Left renal pelvis (tissue), 4 donors: ENCODE results near the gene TNRC18. TPM values are rescaled to one million over a fixed set of nuclear protein-coding genes. Genes with fewer than 3 reads are reported as not detected.
"Not testable (repeated sequence)": the region's sequence is repeated elsewhere in the genome, so short reads cannot be mapped to it uniquely, and the experiment has no call there.

Source experiments
- DNase-seq, 4 donors: peaks; one replicate each; pipeline ENCODE4 v3.0.0-alpha.2; 2013; ENCODE audit warnings: low read depth in 4 of 4, low spot score in 3 of 4
- polyA plus RNA-seq, 4 donors: library from polyadenylated mRNA; unstranded; fragments of 120-200 nt; gene quantifications; one replicate each; pipeline ENCODE4 v1.2.1, GENCODE V29; 2013; ENCODE audit not compliant: insufficient read length in 4 of 4

The TNRC18 gene
- 100 to 1,000 TPM in 2 of 4 donors, 10 to 100 TPM in 2; 80.0 to 142 (median 103) TPM for polyA plus RNA-seq

DNA sequence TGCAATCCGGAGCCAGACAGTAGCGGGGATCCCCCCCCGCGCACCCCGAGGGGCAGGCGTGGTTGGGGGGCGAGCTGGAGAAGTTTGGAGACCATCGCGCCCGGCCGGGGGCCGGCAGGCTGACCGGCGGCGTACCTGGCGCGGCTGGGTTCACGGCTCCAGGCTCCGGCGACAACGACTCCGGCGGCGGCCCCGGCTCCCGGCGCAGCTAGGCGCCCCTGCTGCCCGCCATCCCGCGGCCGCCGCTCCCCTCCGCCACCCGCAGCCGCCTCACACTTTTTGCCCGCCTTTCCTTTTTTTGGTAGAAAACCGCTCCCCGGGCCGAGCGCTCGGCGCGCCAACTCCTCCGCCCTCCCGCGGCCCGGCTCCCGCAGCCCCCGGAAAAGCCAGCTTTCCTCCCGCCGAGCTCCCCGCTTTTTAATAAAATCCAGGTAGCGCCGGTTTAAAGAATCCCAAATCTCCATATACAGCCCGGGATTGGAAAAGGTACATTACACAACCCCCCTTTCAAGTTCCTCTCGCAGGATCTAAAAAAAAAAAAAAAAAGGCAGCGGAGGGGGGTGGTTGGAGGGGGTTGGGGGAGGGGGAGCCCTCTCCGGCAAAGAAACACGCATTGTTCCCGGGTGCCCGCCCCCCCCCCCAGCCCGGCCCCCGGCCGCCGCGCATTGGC is at the start of gene TNRC18:
TNRC18 (minus strand) TSS at position 529 of the 670 bp plus-strand sequence. CDS start 2,588 bp downstream, outside the sequence.
- DNase-seq = no peak

- no peak for DNase-seq
Observed at GRCh38 chr7:5472432-5473315, 49.0 kb upstream of the TNRC18 start.

GRCh38 chr7:5471623-5472022 is 48.0 kb upstream of the TNRC18 start:
- DNase-seq = not testable (repeated sequence)

DNA sequence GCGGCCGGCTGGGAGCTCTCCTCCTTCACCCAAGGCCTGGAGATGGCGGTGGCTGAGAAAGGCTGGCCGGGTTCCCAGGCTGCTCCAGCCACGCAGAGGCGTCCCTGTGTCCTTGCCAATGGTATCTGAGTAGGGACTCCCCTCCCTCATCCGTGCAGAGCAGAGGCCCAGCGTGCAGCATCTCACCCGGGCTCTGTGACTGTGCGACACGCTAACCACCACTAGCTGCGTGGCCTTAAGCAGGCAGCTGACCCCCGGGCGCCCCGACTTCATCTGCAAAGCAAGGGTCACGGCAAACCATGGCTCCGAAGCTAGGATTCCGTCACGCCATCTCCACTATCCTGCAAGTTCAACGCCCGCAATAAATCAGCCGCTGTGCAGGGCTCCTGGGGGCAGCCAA is 47.2 kb upstream of the TNRC18 start:
- DNase-seq = no peak

DNA sequence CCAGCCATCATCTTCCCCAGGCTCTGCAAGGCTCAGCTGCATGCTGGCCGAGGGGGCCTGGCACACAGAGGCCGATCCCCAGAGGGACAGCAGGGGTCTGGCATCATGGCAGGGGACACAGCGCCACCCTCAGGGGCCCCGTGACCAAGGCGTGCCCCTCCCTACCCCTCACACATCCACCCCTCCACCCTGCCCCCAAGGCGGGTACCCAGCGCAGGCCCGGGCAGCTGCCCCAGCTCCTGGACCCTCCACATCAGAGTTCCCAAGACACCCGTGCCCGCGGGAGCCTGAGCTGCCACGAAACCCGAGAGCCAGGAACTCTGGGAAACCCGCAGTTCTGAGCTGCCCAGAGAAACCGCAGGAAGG is 46.5 kb upstream of the TNRC18 start:
- DNase-seq = no peak

DNA sequence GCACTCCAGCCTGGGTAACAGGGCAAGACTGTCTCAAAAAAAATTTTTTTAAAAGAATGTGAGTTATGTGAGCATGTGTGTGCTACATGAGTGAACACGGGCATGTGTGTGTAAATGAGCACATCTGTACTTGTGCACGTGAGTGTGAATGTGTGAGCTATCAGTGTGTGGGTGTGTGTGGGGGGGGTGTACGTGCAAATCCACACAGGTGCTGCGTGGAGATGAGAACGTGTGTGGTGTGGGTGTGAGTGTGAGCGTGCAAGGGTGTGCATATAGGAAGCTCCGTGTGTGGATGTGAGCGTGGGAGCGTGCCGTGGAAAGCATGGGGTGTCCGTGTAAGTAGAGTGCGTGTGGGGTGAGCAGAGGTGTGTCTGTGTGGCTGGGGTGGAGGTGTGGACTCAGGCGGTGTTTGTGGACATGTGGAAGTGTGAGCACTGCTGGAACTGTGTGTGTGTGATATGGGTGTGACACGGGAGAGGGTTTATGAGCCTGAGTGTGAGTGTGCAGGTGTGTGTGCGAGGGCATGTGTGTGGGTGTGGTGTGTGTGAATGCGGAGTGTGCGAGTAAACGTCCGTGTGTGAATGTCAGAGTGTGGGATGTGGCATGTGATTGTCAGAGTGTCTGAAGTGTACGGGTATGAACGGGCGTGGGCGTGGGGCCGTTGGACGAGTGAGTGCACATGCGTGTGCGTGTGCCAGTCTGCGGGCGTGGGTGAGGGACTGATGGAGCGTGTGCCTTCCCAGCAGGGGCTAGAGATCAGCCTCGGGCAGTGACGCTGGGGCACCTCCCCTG is 45.9 kb upstream of the TNRC18 start:
- no peak for DNase-seq

GRCh38 chr7:5467645-5468044 is 44.0 kb upstream of the TNRC18 start:
- DNase-seq = no peak

DNA sequence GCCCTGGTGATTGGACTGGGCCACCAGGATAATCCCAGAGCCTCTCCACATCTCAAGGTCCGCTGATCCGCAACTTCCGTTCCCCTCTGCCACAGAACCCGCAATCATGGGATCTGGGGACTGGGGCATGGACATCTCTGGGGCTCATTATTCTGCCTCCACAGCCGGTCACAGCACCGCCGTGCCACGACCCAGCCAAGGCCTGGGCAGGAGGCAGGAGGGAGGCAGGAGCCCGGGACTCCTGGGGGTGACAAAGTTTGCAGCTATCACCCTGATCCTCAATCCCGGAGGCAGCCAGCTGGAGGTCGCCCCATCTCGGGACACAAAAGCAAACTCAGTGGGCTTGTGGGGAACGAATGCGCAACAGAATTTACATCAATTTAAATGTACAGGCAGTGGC is 42.9 kb upstream of the TNRC18 start:
- no peak for DNase-seq

DNA sequence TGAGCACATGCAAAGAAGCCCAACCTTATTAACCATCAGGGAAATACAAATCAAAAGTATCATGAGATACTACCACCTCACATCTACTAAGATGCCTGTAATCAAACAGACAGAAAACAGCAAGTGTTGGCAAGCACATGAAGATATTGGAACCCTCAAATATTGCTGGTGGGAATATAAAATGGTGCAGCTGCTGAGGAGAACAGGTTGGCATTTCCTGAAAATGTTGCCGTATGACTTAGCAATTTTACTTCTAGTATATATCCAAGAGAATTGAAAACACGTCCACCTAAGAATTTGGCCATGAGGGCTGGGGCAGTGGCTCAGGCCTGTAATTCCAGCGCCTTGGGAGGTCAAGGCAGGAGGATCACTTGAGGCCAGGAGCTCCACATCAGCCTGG is 39.4 kb upstream of the TNRC18 start:
- no peak for DNase-seq

GRCh38 chr7:5462216-5462615 is 38.6 kb upstream of the TNRC18 start:
- no peak for DNase-seq

GRCh38 chr7:5458921-5459480 is 35.4 kb upstream of the TNRC18 start:
- no peak for DNase-seq

DNA sequence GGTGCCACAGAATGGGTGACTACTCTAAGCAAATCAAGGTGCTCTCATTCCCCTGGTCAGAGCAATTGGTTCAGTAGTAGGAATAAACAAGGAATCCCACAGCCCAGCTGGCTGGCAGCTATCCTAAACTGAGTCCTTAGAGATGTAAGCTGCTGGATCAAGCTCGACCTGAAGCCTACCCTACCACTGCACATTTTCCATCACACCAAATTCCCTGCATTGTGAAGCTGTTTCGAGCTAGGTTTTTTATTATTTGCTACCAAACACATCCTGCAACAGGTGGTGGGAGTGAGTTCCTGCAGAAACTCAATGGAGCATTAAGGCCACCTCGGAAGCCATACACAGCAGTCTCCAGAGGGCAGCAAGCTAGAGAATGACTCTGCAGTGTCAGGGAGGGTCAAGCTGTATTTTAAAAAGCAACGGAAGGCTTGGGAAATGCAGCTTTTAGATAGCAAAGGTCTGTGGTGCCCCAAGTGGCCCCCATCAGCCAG is 33.7 kb upstream of the TNRC18 start:
- no peak for DNase-seq

GRCh38 chr7:5456409-5456808 is 32.8 kb upstream of the TNRC18 start:
- DNase-seq = no peak

DNA sequence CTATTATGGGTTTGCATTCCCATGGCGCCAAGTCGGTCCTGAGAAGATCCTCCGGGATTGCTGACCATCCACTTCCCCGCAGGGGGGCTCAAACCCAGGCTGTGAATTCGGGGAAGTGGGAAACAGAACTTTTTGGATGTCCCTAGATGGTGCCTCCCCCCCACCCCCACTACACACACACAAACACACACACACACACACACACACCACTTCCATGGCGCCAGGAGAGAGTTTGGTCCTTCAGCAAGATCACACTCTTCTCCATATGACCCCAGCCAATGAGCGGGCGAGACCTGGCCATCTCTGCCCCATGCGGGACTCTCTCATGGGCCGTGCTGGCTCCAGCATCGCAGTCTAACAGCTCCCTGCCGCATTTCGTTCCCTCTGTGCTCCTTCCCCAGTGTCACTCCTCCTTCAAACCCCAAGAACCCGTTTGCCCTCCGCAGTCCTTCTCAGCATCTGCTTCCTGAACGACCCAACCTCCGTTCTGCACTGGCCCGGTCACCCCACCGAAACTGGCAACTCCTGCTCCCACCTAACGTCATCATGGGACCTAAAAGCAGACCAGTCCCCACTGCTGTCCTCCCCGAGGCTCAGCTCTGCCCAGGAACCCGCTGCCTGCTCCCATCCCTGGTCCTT is 32.1 kb upstream of the TNRC18 start:
- DNase-seq = no peak

DNA sequence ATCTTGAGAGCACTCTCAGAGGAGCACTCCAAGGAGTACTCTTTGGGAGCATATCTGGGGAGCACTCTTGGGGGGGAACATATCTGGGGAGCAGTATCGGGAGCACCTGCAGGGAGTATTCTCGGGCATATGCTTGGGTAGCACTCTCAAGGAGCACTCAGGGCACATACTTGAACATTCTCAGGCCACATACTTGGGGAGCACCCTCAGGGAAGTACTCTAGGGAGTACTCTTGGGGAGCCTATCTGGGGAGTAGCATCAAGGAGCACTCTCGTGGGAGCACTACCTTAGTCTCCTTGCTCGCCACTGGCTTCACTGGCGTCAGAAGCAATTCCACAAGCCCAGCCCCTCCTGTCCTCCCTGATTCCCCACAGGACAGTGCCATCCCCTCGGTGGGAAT is 31.5 kb upstream of the TNRC18 start:
- no peak for DNase-seq

GRCh38 chr7:5454485-5454884 is 30.9 kb upstream of the TNRC18 start:
- no peak for DNase-seq

- DNase-seq = no peak
Observed at GRCh38 chr7:5453566-5454075, 30.0 kb upstream of the TNRC18 start.

- no peak for DNase-seq
Observed at GRCh38 chr7:5452937-5453540, 29.4 kb upstream of the TNRC18 start.

DNA sequence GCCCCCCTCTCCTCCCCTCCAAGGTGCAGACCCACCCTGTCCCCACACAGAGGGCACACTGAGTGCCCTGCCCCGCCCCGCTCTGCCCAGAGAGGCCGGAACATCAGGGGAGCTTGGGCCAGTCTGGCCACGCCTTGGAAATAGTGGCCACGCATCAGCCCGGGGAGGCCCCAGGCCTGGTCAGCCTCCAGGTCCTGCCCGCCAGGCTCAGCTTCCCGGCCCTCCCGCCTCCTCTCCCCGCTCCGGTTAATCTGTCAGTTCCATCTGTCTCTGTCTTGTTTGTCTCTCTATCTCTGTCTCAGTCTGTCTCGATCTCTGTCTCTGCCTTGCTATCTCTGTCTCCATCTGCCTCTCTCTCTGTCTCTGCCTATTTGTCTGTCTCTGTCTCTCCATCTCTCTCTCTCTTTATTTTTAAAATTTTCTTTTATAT is 28.9 kb upstream of the TNRC18 start:
- DNase-seq = no peak

DNA sequence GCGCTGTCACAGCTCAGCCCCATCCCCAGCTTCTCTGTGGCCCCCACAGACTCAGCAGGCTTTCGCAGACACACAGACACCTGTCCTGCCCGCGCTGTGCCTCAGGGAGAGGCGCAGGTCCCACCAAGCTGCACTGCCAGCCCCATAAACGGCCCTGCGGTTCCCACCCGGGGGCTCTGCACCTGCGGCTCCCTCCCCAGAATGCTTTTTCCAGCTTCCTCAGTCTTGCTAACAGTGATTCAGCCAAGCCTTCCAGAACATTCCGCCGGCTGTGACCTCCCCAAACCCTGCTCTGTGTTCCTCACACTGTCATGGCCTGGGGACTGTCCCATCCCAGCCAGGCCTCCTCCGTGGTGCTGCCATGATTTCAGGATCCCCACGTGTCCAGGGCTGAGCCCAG is 27.8 kb upstream of the TNRC18 start:
- DNase-seq = no peak
